IPS DF 4.7 (cell line): Measurements from ENCODE around the gene CSF2.

Source experiments
- DNase-seq: peaks from one replicate; pipeline ENCODE4 v3.0.0-alpha.2; 2013; ENCODE audit warnings: low spot score; ENCODE audit errors: extremely low read depth

CSF2 gene

GRCh38 chr5:132086277-132086794, 12.7 kb downstream of the CSF2 start:
- DNase-seq: no peak

- no peak for DNase-seq
Measured at GRCh38 chr5:132087176-132087575, 13.6 kb downstream of the CSF2 start.

- no peak for DNase-seq
Measured at GRCh38 chr5:132087661-132088060, 14.1 kb downstream of the CSF2 start.

GRCh38 chr5:132089363-132089762, 15.8 kb downstream of the CSF2 start:
- DNase-seq: no peak

- no peak for DNase-seq
Measured at GRCh38 chr5:132090107-132090506, 16.5 kb downstream of the CSF2 start.

GRCh38 chr5:132093271-132093670, 19.7 kb downstream of the CSF2 start:
- no peak for DNase-seq

GRCh38 chr5:132094393-132095076, 20.9 kb downstream of the CSF2 start:
- no peak for DNase-seq

GRCh38 chr5:132095077-132095410, 21.5 kb downstream of the CSF2 start:
- DNase-seq: no peak

- no peak for DNase-seq
Measured at GRCh38 chr5:132095424-132095972, 21.9 kb downstream of the CSF2 start.

GRCh38 chr5:132096904-132097303, 23.3 kb downstream of the CSF2 start:
- no peak for DNase-seq

- no peak for DNase-seq
Measured at GRCh38 chr5:132098151-132098594, 24.6 kb downstream of the CSF2 start.

GRCh38 chr5:132098621-132099020, 25.0 kb downstream of the CSF2 start:
- DNase-seq: no peak

GRCh38 chr5:132099076-132099748, 25.6 kb downstream of the CSF2 start:
- DNase-seq: no peak

GRCh38 chr5:132099905-132100304, 26.3 kb downstream of the CSF2 start:
- no peak for DNase-seq

- DNase-seq: no peak
Measured at GRCh38 chr5:132100672-132101261, 27.2 kb downstream of the CSF2 start.

- no peak for DNase-seq
Measured at GRCh38 chr5:132101385-132101880, 27.8 kb downstream of the CSF2 start.

GRCh38 chr5:132102101-132102701, 28.6 kb downstream of the CSF2 start:
- no peak for DNase-seq

- DNase-seq: no peak
Measured at GRCh38 chr5:132102944-132103331, 29.3 kb downstream of the CSF2 start.

GRCh38 chr5:132103332-132103951, 29.9 kb downstream of the CSF2 start:
- DNase-seq: no peak

- DNase-seq: no peak
Measured at GRCh38 chr5:132103969-132104391, 30.4 kb downstream of the CSF2 start.

GRCh38 chr5:132104556-132104955, 31.0 kb downstream of the CSF2 start:
- no peak for DNase-seq
